Suppressor macrophage (primary cell): Measurements from ENCODE around the gene SUGCT.

Source experiments
- DNase-seq, 4 experiments: peaks; one replicate each; pipeline ENCODE4 v3.0.0-alpha.2; 2020 to 2022

Gene SUGCT

GRCh38 chr7:40742270-40742669, 607.5 kb downstream of the SUGCT start:
- DNase-seq = no peak

- no peak for DNase-seq
These were observed 612.2 kb downstream of the SUGCT start for GRCh38 chr7:40746841-40747556.

GRCh38 chr7:40747856-40748255, 613.1 kb downstream of the SUGCT start:
- DNase-seq = no peak

- DNase-seq = no peak
These were observed 615.1 kb downstream of the SUGCT start for GRCh38 chr7:40749877-40750276.

- DNase-seq = no peak
These were observed 618.6 kb downstream of the SUGCT start for GRCh38 chr7:40753455-40753854.

GRCh38 chr7:40755438-40755837, 620.6 kb downstream of the SUGCT start:
- DNase-seq = no peak

GRCh38 chr7:40757109-40757508, 622.3 kb downstream of the SUGCT start:
- no peak for DNase-seq

- peak in 3 of 4 experiments; percentile 1 to 5 (median 3) for DNase-seq
These were observed 623.8 kb downstream of the SUGCT start for GRCh38 chr7:40758590-40758989.

GRCh38 chr7:40760293-40760964, 625.6 kb downstream of the SUGCT start:
- no peak for DNase-seq

GRCh38 chr7:40760987-40761386, 626.2 kb downstream of the SUGCT start:
- DNase-seq = no peak

- DNase-seq = no peak
These were observed 627.2 kb downstream of the SUGCT start for GRCh38 chr7:40761762-40762560.

- no peak for DNase-seq
These were observed 628.8 kb downstream of the SUGCT start for GRCh38 chr7:40763319-40764287.

- no peak for DNase-seq
These were observed 630.8 kb downstream of the SUGCT start for GRCh38 chr7:40765639-40766038.

- DNase-seq = no peak
These were observed 637.3 kb downstream of the SUGCT start for GRCh38 chr7:40772096-40772495.

- no peak for DNase-seq
These were observed 638.9 kb downstream of the SUGCT start for GRCh38 chr7:40773656-40774055.

GRCh38 chr7:40775877-40776276, 641.1 kb downstream of the SUGCT start:
- no peak for DNase-seq

- DNase-seq = no peak
These were observed 643.0 kb downstream of the SUGCT start for GRCh38 chr7:40777730-40778312.

- no peak for DNase-seq
These were observed 645.7 kb downstream of the SUGCT start for GRCh38 chr7:40780460-40780859.

GRCh38 chr7:40782836-40783235, 648.0 kb downstream of the SUGCT start:
- DNase-seq = no peak

- no peak for DNase-seq
These were observed 649.4 kb downstream of the SUGCT start for GRCh38 chr7:40784176-40784575.

- no peak for DNase-seq
These were observed 652.1 kb downstream of the SUGCT start for GRCh38 chr7:40786909-40787308.

GRCh38 chr7:40793132-40793531, 658.3 kb downstream of the SUGCT start:
- no peak for DNase-seq
